GM12878 (cell line): Measurements from ENCODE around the gene SCNN1B. TPM values are rescaled to one million over a fixed set of nuclear protein-coding genes. Genes with fewer than 3 reads are reported as not detected.

Source experiments
- ATAC-seq: fragments of 200-7000 bp; cut with Tn5 transposase; 3 replicates; pipeline ENCODE4 v1.9.1; 2020; ENCODE audit warnings: mild to moderate bottlenecking, moderate library complexity
- BruUV-seq: library from RNA; stranded (reverse); fragments of 400-500 nt; replicated peaks from 2 replicates; lab custom pipeline; 2021; lab: Mats Ljungman, UMichigan
- CTCF ChIA-PET: fragments of 300-600 bp; sonication (Branson Sonifier 250); formaldehyde crosslinking; extraction: SDS; loops from one replicate; lab custom pipeline; 2021; ENCODE audit warnings: inconsistent platforms; lab: Yijun Ruan, JAX
- POLR2A ChIA-PET: fragments of 350-600 bp; formaldehyde crosslinking; extraction: SDS; loops from one replicate; lab custom pipeline; 2021; ENCODE audit warnings: inconsistent platforms; lab: Charles Lee
- RAD21 ChIA-PET: fragments of 300-600 bp; sonication (Branson Sonifier 250); formaldehyde crosslinking; loops from one replicate; lab custom pipeline; 2023; ENCODE audit warnings: antibody characterized with exemption; ENCODE audit not compliant: unreplicated experiment; lab: Charles Lee
- SMC1A ChIA-PET: fragments of 300-600 bp; sonication (Branson Sonifier 250); formaldehyde crosslinking; loops from one replicate; lab custom pipeline; 2023; ENCODE audit not compliant: unreplicated experiment, uncharacterized antibody; lab: Charles Lee
- DNase-seq: peaks from one replicate; pipeline ENCODE4 v3.0.0-alpha.2; 2011; ENCODE audit warnings: low read depth, low spot score
- FAIRE-seq: peaks from 3 replicates; lab custom pipeline; 2011; peaks lifted over from hg19 to GRCh38; lab: Jason Lieb, UNC
- H2AFZ ChIP-seq: 2 replicates; pipeline ENCODE4 v1.6.0; 2011; ENCODE audit warnings: low read depth, low read length, control low read depth; ENCODE audit not compliant: control insufficient read depth
- H3K27ac ChIP-seq: 2 replicates; pipeline ENCODE4 v1.5.1; 2011; ENCODE audit warnings: control low read depth; ENCODE audit not compliant: control insufficient read depth, insufficient read depth
- H3K27me3 ChIP-seq, 2 experiments: replicated peaks in 1 of 2; 2 replicates each; pipeline versions ENCODE4 v1.6.0 to v1.6.1; 2011; ENCODE audit warnings: low read length in 1 of 2; ENCODE audit not compliant: control insufficient read depth in 2 of 2, insufficient read depth in 2 of 2
- H3K36me3 ChIP-seq, 2 experiments: 2 replicates each; pipeline ENCODE4 v1.5.1; 2011; ENCODE audit warnings: low read length in 1 of 2; ENCODE audit not compliant: control insufficient read depth in 2 of 2, insufficient read depth in 2 of 2
- H3K4me1 ChIP-seq: 2 replicates; pipeline ENCODE4 v1.6.1; 2011; ENCODE audit warnings: mild to moderate bottlenecking, low read length, moderate library complexity, mixed read lengths; ENCODE audit not compliant: control insufficient read depth, insufficient read depth
- H3K4me2 ChIP-seq: 2 replicates; pipeline ENCODE4 v1.6.0; 2011; ENCODE audit warnings: control low read depth; ENCODE audit not compliant: control insufficient read depth, insufficient read depth
- H3K4me3 ChIP-seq: fragments of 200-600 bp; sonication (generic); 2 replicates; pipeline ENCODE4 v1.5.1; 2016
- H3K79me2 ChIP-seq: 2 replicates; pipeline ENCODE4 v1.6.0; 2011; ENCODE audit warnings: low read length; ENCODE audit not compliant: control insufficient read depth, insufficient read depth
- H3K9ac ChIP-seq: 2 replicates; pipeline ENCODE4 v1.8.0; 2011; ENCODE audit warnings: low read length, control low read depth, mixed read lengths; ENCODE audit not compliant: control insufficient read depth, insufficient read depth
- H3K9me3 ChIP-seq: replicated peaks from 3 replicates; pipeline ENCODE4 v1.5.1; 2011; ENCODE audit warnings: mild to moderate bottlenecking, low read length; ENCODE audit not compliant: control insufficient read depth, insufficient read depth
- H4K20me1 ChIP-seq: 2 replicates; pipeline ENCODE4 v1.6.0; 2011; ENCODE audit not compliant: control insufficient read depth, insufficient read depth
- BCLAF1 ChIP-seq: fragments of 450-650 bp; IDR thresholded peaks from 2 replicates; pipeline ENCODE4 v1.6.1; 2017; ENCODE audit warnings: antibody characterized with exemption, mild to moderate bottlenecking, moderate library complexity
- E2F8 ChIP-seq: fragments of 450-650 bp; IDR thresholded peaks from 2 replicates; pipeline ENCODE4 v1.6.1; 2018; ENCODE audit warnings: mild to moderate bottlenecking, low read depth, moderate library complexity; ENCODE audit not compliant: partially characterized antibody
- RELA ChIP-seq: fragments of 450-650 bp; IDR thresholded peaks from 2 replicates; pipeline ENCODE4 v1.8.0; 2014; ENCODE audit warnings: borderline replicate concordance; ENCODE audit not compliant: partially characterized antibody
- SP1 ChIP-seq: IDR thresholded peaks from one replicate; pipeline ENCODE4 v1.6.1; 2011; ENCODE audit warnings: low read depth, low read length
- ZBTB11 ChIP-seq: fragments of 450-650 bp; formaldehyde crosslinking; IDR thresholded peaks from 2 replicates; pipeline ENCODE4 v1.5.0; 2022; ENCODE audit warnings: mild to moderate bottlenecking, missing genetic modification characterization
- ZNF592 ChIP-seq: fragments of 450-650 bp; IDR thresholded peaks from 2 replicates; pipeline ENCODE4 v1.6.1; 2017; ENCODE audit warnings: mild to moderate bottlenecking, moderate library complexity
- WGBS: methylation state at CpG from one replicate; pipeline ENCODE4 v1.1.6; 2016; ENCODE audit warnings: low lambda C conversion rate; ENCODE audit not compliant: insufficient replicate concordance, insufficient coverage; ENCODE audit errors: missing lambda C conversion rate; 5-methylcytosine and 5-hydroxymethylcytosine counted together
- in situ Hi-C: fragments of 300-500 bp; cut with MboI; formaldehyde crosslinking; loops from 9 replicates; pipeline ENCODE4 v1.14.3; 2018; ENCODE audit warnings: mixed read lengths
- intact Hi-C: fragments of 100-400 bp; cut with micrococcal nuclease; formaldehyde crosslinking; loops from one replicate; pipeline ENCODE4 v1.14.2; 2022; ENCODE audit not compliant: unreplicated experiment
- polyA plus RNA-seq, 11 experiments: library from polyadenylated mRNA; depleted of rRNA in 4 of 11; unstranded in 6 of 11; stranded (reverse) in 5 of 11; fragments of >200 nt; fragmentation: Nextera tagmentation in 4 of 11; fragmentation: Illumina TruSeq in 1 of 11; extraction: Ambion mirVana in 4 of 11; extraction: Trizol in 1 of 11; gene quantifications; 1 replicate in 1 of 11; 2 replicates in 10 of 11; pipeline versions ENCODE4 v1.2.1 to v1.2.3, GENCODE V29; 2011 to 2016; ENCODE audit warnings: inconsistent platforms in 2 of 11, missing spikeins in 2 of 11, low read depth in 1 of 11
- total RNA-seq, 4 experiments: library from RNA; depleted of rRNA in 3 of 4; stranded (reverse); fragments of >200 nt in 3 of 4; fragmentation: Illumina TruSeq in 1 of 4; extraction: Trizol in 1 of 4; gene quantifications; 2 replicates each; pipeline versions ENCODE4 v1.2.1 to v1.2.3, GENCODE V29; 2013 to 2021

The SCNN1B gene
- total and polyA plus RNA-seq, 10 of the 15 experiments (the other 5 are each of a cell fraction or from before 2014, with no cell fraction given), result 0.28 to 1.5 (median 0.64) TPM

DNA sequence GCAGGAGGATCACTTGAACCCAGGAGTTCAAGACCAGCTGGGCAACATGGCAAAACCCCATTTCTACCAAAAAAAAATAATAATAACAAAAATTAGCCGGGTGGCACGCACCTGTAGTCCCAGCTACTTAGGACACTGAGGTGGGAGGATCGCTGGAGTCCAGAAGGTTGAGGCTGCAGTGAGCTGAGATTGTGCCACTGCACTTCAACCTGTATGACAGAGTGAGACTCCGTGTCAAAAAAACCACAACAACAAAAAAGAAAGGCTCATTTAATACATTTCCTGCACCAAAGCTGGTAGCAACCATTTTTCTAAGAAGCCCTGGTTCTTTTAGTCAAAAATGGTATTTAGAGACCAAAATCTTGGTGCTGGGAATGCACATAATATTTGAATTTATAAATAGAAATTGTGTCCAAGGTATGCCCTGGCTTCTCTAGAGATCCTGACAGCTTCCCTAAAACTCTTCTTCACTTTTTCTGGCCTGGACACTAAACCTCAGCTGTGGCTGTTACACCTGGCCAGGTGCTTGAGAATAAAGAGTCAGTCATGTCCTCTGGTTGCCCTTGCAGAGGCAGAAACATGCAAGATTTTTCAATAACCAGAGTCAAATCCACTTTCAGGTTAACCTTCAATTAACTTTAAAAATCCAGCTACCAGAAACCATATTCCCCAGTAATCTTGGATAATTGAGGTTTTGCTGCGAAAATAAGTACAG lies 35.9 kb downstream of the SCNN1B start (continued):
- no peak for TF ChIP-seq SP1

DNA sequence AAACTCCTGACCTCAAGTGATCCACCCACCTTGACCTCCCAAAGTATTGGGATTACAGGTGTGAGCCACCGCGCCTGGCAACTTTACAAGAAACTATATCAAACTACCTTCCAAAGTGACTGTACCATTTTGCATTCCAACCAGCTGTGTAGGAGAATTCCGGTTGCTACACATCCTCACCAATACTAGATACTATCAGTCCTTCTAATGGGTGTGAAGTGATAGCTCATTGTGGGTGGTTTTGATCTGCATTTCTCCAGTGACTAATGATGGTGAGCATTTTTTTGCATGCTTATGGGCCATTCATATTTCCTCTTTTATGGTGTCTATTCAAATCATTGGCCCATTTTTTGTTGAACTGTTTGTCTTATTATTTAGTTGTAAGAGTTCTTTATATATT lies 37.7 kb downstream of the SCNN1B start:
- ATAC-seq (no peak), DNase-seq (no peak), FAIRE-seq (no peak)
- Histone ChIP-seq H3K36me3 (no peaks in the 10 kb centered on the region), H3K4me3 (no peak overlapping the region), H2AFZ (no peak overlapping the region), H3K27ac (no peak overlapping the region), H3K9me3 (peaks cover 2% of the 10 kb centered on the region; the same call in 2 of the 3 replicates), H3K9ac (no peak overlapping the region), H3K27me3 (no peaks in the 10 kb centered on the region), H4K20me1 (no peaks in the 10 kb centered on the region), H3K4me1 (peaks cover 20% of the 10 kb centered on the region), H3K4me2 (no peak overlapping the region), H3K79me2 (no peaks in the 10 kb centered on the region)
- RAD21 ChIA-PET, result interaction anchor here (0.7 to 6.5 kb wide), 3 partner anchors 15 to 38 kb away, joined by 3 to 76 read pairs (median 3); partner anchors contain the start of gene SCNN1B
- no TSS peak for BruUV-seq
- POLR2A ChIA-PET, result no interaction called here
- in situ Hi-C loops (no loop called here), intact Hi-C loops (loop anchor here (5.0 to 10.0 kb wide), 2 partner anchors 95 to 157 kb away; partner anchors contain the start of gene SCNN1G)
- CTCF ChIA-PET, result interaction anchor here (4.1 to 8.0 kb wide), 2 partner anchors 7 to 95 kb away, joined by 15 to 80 read pairs; no protein-coding TSS in a partner anchor
- SMC1A ChIA-PET, result interaction anchor here (0.6 to 10.6 kb wide), 5 partner anchors 16 to 152 kb away, joined by 3 to 118 read pairs (median 3); no protein-coding TSS in a partner anchor
- 98% methylated on average over 3 of the region's 3 CpGs for WGBS
- TF ChIP-seq ZBTB11 (CRISPR knock-in tag), result no peak
- TF ChIP-seq ZNF592, result no peak
- no peak for TF ChIP-seq SP1
- no peak for TF ChIP-seq RELA
- TF ChIP-seq E2F8, result no peak
- TF ChIP-seq BCLAF1, result no peak
